NT2/D1 (cell line): ENCODE measurements around the gene PTER.

Source experiments
- DNase-seq: peaks from one replicate; pipeline ENCODE4 v3.0.0-alpha.2; 2011; ENCODE audit warnings: low read depth, low spot score
- H3K27me3 ChIP-seq: 2 replicates; pipeline ENCODE4 v1.6.0; 2011; ENCODE audit warnings: mild to moderate bottlenecking; ENCODE audit not compliant: insufficient read length, insufficient read depth
- H3K36me3 ChIP-seq: 2 replicates; pipeline ENCODE4 v1.6.1; 2011; ENCODE audit warnings: mild to moderate bottlenecking, low read length, mixed read lengths; ENCODE audit not compliant: insufficient read depth, insufficient read length
- H3K4me1 ChIP-seq: 2 replicates; pipeline ENCODE4 v1.5.1; 2011; ENCODE audit not compliant: insufficient read depth, insufficient read length
- H3K4me3 ChIP-seq: 2 replicates; pipeline ENCODE4 v1.5.1; 2011; ENCODE audit warnings: low read depth; ENCODE audit not compliant: insufficient read length
- H3K9ac ChIP-seq: 2 replicates; pipeline ENCODE4 v1.6.0; 2011; ENCODE audit warnings: low read depth; ENCODE audit not compliant: insufficient read length
- H3K9me3 ChIP-seq: 2 replicates; pipeline ENCODE4 v1.5.1; 2011; ENCODE audit warnings: mild to moderate bottlenecking, low read length; ENCODE audit not compliant: insufficient read depth
- SUZ12 ChIP-seq: IDR thresholded peaks from 2 replicates; pipeline ENCODE4 v1.6.1; 2011; ENCODE audit not compliant: insufficient read length, insufficient read depth; ENCODE audit errors: extremely low read depth
- YY1 ChIP-seq: IDR thresholded peaks from 2 replicates; pipeline ENCODE4 v1.6.1; 2011; ENCODE audit not compliant: insufficient read length, insufficient read depth
- ZNF274 ChIP-seq: IDR thresholded peaks from 2 replicates; pipeline ENCODE4 v1.6.1; 2011; ENCODE audit warnings: mild to moderate bottlenecking, low read depth, low read length

PTER gene

GRCh38 chr10:16477757-16478156 is 40.9 kb downstream of the PTER start:
- H3K4me3 ChIP-seq: no peak overlapping the region
- DNase-seq: no peak
- no peak for TF ChIP-seq ZNF274
- no peak for TF ChIP-seq SUZ12
- TF ChIP-seq YY1: no peak
- H3K4me1 ChIP-seq: no peaks in the 10 kb centered on the region
- H3K9ac ChIP-seq: no peak overlapping the region
- H3K9me3 ChIP-seq: no peaks in the 10 kb centered on the region
- no peaks in the 10 kb centered on the region for H3K27me3 ChIP-seq
- no peaks in the 10 kb centered on the region for H3K36me3 ChIP-seq

DNA sequence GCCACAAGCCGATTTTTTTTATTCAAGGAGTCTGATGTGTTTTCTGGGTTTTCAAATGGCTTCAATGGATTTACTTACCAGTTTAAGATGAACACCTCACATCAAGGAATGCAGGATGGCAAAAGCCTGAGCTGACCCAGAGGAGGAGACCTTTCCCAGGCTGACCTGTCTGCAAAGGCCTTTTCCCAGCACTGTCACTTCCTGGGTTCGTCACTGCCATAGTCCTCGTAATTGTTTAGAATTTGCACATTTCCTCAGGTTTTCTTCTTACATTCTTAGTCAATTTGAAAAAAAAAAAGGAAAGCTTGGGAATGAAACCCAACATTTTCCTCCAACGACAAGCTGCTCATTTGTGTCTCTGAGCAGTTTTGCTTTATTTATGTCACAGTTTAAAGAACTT is 42.0 kb downstream of the PTER start:
- H3K4me3 ChIP-seq: no peak overlapping the region
- no peak for DNase-seq
- H3K4me1 ChIP-seq: no peaks in the 10 kb centered on the region
- H3K36me3 ChIP-seq: no peaks in the 10 kb centered on the region
- no peaks in the 10 kb centered on the region for H3K27me3 ChIP-seq
- no peaks in the 10 kb centered on the region for H3K9me3 ChIP-seq
- TF ChIP-seq SUZ12 (no peak), ZNF274 (no peak), YY1 (no peak)
- no peak overlapping the region for H3K9ac ChIP-seq

DNA sequence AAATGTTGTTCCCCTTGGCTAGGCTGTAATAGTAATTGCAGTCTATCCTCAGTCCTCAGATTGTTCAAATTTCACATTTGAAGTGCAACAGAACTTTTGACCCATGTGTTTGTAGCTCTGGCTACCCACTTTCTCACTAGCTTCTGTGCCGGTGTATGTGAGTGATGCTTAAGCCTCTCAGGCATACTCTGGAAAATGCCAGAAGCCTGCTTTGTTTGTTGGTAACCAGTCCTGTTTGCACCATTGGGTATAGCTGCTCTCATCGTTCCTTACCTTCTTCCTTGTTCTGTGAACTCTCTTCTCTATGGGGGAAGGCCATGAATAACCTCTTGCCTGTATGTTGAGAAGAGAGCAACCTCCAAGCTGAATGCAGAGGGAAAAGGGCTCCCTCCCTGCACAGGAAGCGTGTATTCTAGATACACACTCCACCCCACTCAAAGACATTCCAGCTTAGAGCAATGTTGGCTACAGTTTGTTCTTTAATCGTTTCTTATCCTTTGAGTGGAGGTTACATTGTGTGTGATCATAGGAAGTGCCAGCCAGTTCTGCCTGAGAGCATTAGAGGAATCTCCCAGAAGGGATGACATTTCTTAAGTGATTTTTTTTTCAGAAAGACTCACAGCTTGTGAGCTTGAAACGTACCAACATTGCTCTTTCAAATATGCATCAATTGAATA is 44.4 kb downstream of the PTER start:
- Histone ChIP-seq H3K4me3 (no peak overlapping the region), H3K9me3 (no peaks in the 10 kb centered on the region), H3K4me1 (no peaks in the 10 kb centered on the region), H3K9ac (no peak overlapping the region), H3K36me3 (peaks cover under 1% of the 10 kb centered on the region), H3K27me3 (no peaks in the 10 kb centered on the region)
- no peak for DNase-seq
- TF ChIP-seq ZNF274: no peak
- no peak for TF ChIP-seq SUZ12
- no peak for TF ChIP-seq YY1

DNA sequence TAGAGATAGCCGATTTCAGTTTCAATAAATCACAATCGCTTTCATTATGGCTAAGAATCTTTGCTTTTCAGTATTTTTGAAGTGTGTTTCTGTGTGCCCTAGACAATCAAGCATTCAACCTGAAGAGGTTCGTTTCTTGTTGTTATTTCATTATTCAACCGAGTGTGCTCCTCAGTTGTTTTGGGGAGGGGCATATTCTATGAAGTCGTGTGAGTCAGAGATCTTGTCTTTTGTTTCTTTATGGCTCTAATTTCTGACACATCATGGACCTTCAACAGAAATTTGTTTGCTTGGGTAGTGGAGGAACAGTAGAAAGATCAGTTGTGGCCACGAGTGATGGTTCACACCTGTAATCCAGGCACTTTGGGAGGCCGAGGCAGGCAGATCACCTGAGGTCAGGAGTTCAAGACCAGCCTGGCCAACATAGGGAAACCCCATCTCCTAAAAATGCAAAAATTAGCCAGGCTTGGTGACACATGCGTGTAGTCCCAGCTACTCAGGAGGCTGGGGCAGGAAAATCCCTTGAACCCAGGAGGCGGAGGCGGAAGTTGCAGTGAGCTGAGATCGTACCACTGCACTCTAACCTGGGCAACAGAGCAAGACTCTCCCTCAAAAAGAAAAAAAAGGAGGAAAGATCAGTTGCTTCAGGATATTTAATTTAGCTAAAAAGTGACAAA is 46.6 kb downstream of the PTER start:
- no peaks in the 10 kb centered on the region for H3K27me3 ChIP-seq
- no peak overlapping the region for H3K9ac ChIP-seq
- no peak for DNase-seq
- peaks cover 9% of the 10 kb centered on the region for H3K36me3 ChIP-seq
- no peak overlapping the region for H3K4me3 ChIP-seq
- TF ChIP-seq YY1 (no peak), ZNF274 (no peak), SUZ12 (no peak)
- no peaks in the 10 kb centered on the region for H3K4me1 ChIP-seq
- no peaks in the 10 kb centered on the region for H3K9me3 ChIP-seq

GRCh38 chr10:16490511-16490910 is 53.7 kb downstream of the PTER start:
- H3K9me3 ChIP-seq: no peaks in the 10 kb centered on the region
- TF ChIP-seq YY1: no peak
- TF ChIP-seq SUZ12: no peak
- TF ChIP-seq ZNF274: no peak
- no peaks in the 10 kb centered on the region for H3K27me3 ChIP-seq
- H3K9ac ChIP-seq: no peak overlapping the region
- no peak overlapping the region for H3K4me3 ChIP-seq
- H3K4me1 ChIP-seq: no peaks in the 10 kb centered on the region
- no peak for DNase-seq
- H3K36me3 ChIP-seq: peaks cover 9% of the 10 kb centered on the region

DNA sequence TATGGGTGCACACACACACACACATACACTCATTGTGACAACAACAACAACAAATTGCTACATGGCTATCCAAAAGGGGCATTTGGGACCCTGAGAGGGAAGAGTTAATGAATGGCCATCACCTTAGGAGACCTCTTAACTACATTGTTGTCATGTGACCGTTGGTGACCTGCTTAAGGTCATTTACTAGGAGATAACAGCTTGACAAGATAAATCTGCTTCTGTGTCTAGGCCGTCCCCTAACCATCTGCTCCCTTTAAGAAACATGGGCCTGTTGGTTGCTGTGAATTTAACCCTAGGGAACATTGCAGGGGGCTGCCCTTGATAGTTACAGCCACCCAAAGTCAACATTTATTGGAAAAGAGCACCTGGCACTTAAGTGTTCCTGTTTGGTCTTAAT is 55.1 kb downstream of the PTER start:
- Histone ChIP-seq H3K9ac (no peak overlapping the region), H3K4me1 (no peaks in the 10 kb centered on the region), H3K36me3 (peaks cover 5% of the 10 kb centered on the region), H3K4me3 (no peak overlapping the region), H3K9me3 (no peaks in the 10 kb centered on the region), H3K27me3 (no peaks in the 10 kb centered on the region)
- no peak for DNase-seq
- TF ChIP-seq SUZ12 (no peak), ZNF274 (no peak), YY1 (no peak)

GRCh38 chr10:16493884-16494536 is 57.2 kb downstream of the PTER start:
- H3K9ac ChIP-seq: no peak overlapping the region
- no peak for TF ChIP-seq SUZ12
- no peak for TF ChIP-seq ZNF274
- no peak for TF ChIP-seq YY1
- DNase-seq: no peak
- H3K4me3 ChIP-seq: no peak overlapping the region
- H3K9me3 ChIP-seq: no peaks in the 10 kb centered on the region
- no peaks in the 10 kb centered on the region for H3K4me1 ChIP-seq
- H3K27me3 ChIP-seq: no peaks in the 10 kb centered on the region
- H3K36me3 ChIP-seq: no peaks in the 10 kb centered on the region
